ENCODE data around the gene CHST9. TPM values are rescaled to one million over a fixed set of nuclear protein-coding genes. Genes with fewer than 3 reads are reported as not detected.
"Not testable (repeated sequence)": the region's sequence is repeated elsewhere in the genome, so short reads cannot be mapped to it uniquely, and the experiment has no call there.

The CHST9 gene
- total RNA-seq, 4 donors from 2014 or later: 0.16 to 0.80 (median 0.41) TPM; not detected in 1

GRCh38 chr18:27171993-27172392, 13.1 kb downstream of the CHST9 start:
- no peaks in the 10 kb centered on the region for H3K4me1 ChIP-seq
- TF ChIP-seq EP300 (IDR thresholded peaks at IDR 0.05; ENCODE audit: low read depth) (no peak), POLR2AphosphoS5 (IDR thresholded peaks at IDR 0.05) (no peak), CTCF (IDR thresholded peaks at IDR 0.05) (no peak), POLR2A (IDR thresholded peaks at IDR 0.05) (no peak)
- DNase-seq: no peak
- H3K4me3 ChIP-seq: no peak overlapping the region
- in situ Hi-C loops (cut with MboI; ENCODE audit: low pct_ligation_motif_present in 1 of 4, low pct_unique_long_range_greater_than_20kb in 1 of 4, low sequenced_read_pairs in 3 of 4) (no loop called here), intact Hi-C loops (cut with DNase I; ENCODE audit: low total_unique reads) (no loop called here)
- no peaks in the 10 kb centered on the region for H3K27me3 ChIP-seq
- no peaks in the 10 kb centered on the region for H3K36me3 ChIP-seq
- H3K27ac ChIP-seq: no peak overlapping the region
- H3K9me3 ChIP-seq: no peaks in the 10 kb centered on the region
- 49 to 50% methylated on average over 1 of the region's 1 CpG for WGBS, 2 donors (ENCODE audit: low coverage in 1 of 2)

- DNase-seq: no peak
- TF ChIP-seq POLR2AphosphoS5 (IDR thresholded peaks at IDR 0.05) (no peak), CTCF (IDR thresholded peaks at IDR 0.05) (no peak), POLR2A (IDR thresholded peaks at IDR 0.05) (no peak), EP300 (IDR thresholded peaks at IDR 0.05; ENCODE audit: low read depth) (no peak)
- in situ Hi-C loops (cut with MboI; ENCODE audit: low pct_ligation_motif_present in 1 of 4, low pct_unique_long_range_greater_than_20kb in 1 of 4, low sequenced_read_pairs in 3 of 4): no loop called here
- Histone ChIP-seq H3K4me1 (no peaks in the 10 kb centered on the region), H3K4me3 (no peak overlapping the region), H3K36me3 (no peaks in the 10 kb centered on the region), H3K27ac (no peak overlapping the region), H3K9me3 (no peaks in the 10 kb centered on the region), H3K27me3 (no peaks in the 10 kb centered on the region)
- WGBS, 2 donors (ENCODE audit: low coverage in 1 of 2): 38 to 55% methylated on average over 1 of the region's 1 CpG
- intact Hi-C loops (cut with DNase I; ENCODE audit: low total_unique reads): no loop called here
Measured at GRCh38 chr18:27165412-27165811, 19.7 kb downstream of the CHST9 start.

GRCh38 chr18:27164905-27165304, 20.2 kb downstream of the CHST9 start:
- H3K4me3 ChIP-seq: no peak overlapping the region
- intact Hi-C loops (cut with DNase I; ENCODE audit: low total_unique reads) (no loop called here), in situ Hi-C loops (cut with MboI; ENCODE audit: low pct_ligation_motif_present in 1 of 4, low pct_unique_long_range_greater_than_20kb in 1 of 4, low sequenced_read_pairs in 3 of 4) (no loop called here)
- H3K9me3 ChIP-seq: no peaks in the 10 kb centered on the region
- 66 to 67% methylated on average over 3 of the region's 3 CpGs for WGBS, 2 donors (ENCODE audit: low coverage in 1 of 2)
- no peaks in the 10 kb centered on the region for H3K36me3 ChIP-seq
- no peak overlapping the region for H3K27ac ChIP-seq
- no peak for TF ChIP-seq POLR2A (IDR thresholded peaks at IDR 0.05)
- TF ChIP-seq EP300 (IDR thresholded peaks at IDR 0.05; ENCODE audit: low read depth): no peak
- no peak for TF ChIP-seq POLR2AphosphoS5 (IDR thresholded peaks at IDR 0.05)
- no peak for TF ChIP-seq CTCF (IDR thresholded peaks at IDR 0.05)
- H3K4me1 ChIP-seq: no peaks in the 10 kb centered on the region
- no peak for DNase-seq
- H3K27me3 ChIP-seq: no peaks in the 10 kb centered on the region

- WGBS, 2 donors (ENCODE audit: low coverage in 1 of 2): 93% methylated on average over 12 of the region's 12 CpGs; no CpG with 5 or more reads in 1 of the 2 donors
- H3K36me3 ChIP-seq; H3K27ac ChIP-seq; in situ Hi-C loops (cut with MboI; ENCODE audit: low pct_ligation_motif_present in 1 of 4, low pct_unique_long_range_greater_than_20kb in 1 of 4, low sequenced_read_pairs in 3 of 4); H3K4me3 ChIP-seq; intact Hi-C loops (cut with DNase I; ENCODE audit: low total_unique reads); H3K9me3 ChIP-seq; DNase-seq; H3K27me3 ChIP-seq; H3K4me1 ChIP-seq: not testable (repeated sequence)
Measured at GRCh38 chr18:27163197-27163716, 21.9 kb downstream of the CHST9 start.

GRCh38 chr18:27149240-27149639, 35.9 kb downstream of the CHST9 start:
- H3K9me3 ChIP-seq, H3K4me3 ChIP-seq: not testable (repeated sequence)
- in situ Hi-C loops (cut with MboI; ENCODE audit: low pct_ligation_motif_present in 1 of 4, low pct_unique_long_range_greater_than_20kb in 1 of 4, low sequenced_read_pairs in 3 of 4): loop anchor here in 2 of 4 donors (25.0 kb wide), 1 partner anchor 88 kb away; no protein-coding TSS in a partner anchor

More at GRCh38 chr18:27149240-27149639, 35.9 kb downstream of the CHST9 start:
- H3K4me1 ChIP-seq; DNase-seq; H3K36me3 ChIP-seq; intact Hi-C loops (cut with DNase I; ENCODE audit: low total_unique reads); H3K27ac ChIP-seq; H3K27me3 ChIP-seq: not testable (repeated sequence)
- WGBS, 2 donors (ENCODE audit: low coverage in 1 of 2): 59 to 75% methylated on average over 5 of the region's 5 CpGs

Data from transverse colon (tissue), 4 donors.